Posterior cingulate gyrus (tissue), 11 donors: Measurements from ENCODE around the gene SCML2.
A peak's percentile ranks its signal among the peaks of the same experiment; 100 is the strongest.
"Not testable (repeated sequence)": the region's sequence is repeated elsewhere in the genome, so short reads cannot be mapped to it uniquely, and the experiment has no call there.

Source experiments
- DNase-seq, 10 donors: peaks; one replicate each; pipeline versions ENCODE4 v3.0.0 to v3.0.0-alpha.2; 2020 to 2021; ENCODE audit warnings: mixed read lengths in 3 of 10
- intact Hi-C: fragments of 100-400 bp; cut with DNase I; formaldehyde crosslinking; loops from one replicate; pipeline ENCODE4 v1.15.1; 2023

SCML2 gene

DNA sequence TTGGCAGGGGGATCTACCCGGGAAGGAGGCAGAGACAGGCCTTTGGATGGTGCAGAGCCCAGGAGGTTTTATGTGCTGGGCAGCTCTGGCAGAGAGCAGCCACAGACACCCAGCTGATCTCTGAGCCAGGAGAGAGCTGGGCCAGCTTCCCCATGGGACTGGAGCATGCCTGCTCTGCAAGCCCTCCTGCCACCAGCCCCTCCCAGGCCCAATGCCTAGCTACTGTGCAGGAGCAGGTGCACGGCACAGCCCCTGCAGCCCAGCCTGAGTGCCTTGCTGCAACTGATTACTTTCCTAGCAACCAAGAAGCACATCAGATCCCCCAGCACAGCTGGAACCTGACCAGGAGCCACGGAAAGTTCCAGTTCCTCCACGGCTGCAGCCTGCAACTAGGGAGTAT is 76.0 kb downstream of the SCML2 start:
- DNase-seq = peak in 2 of 10 donors; percentile 18 to 66

GRCh38 chrX:18272222-18272621 is 82.3 kb downstream of the SCML2 start:
- no peak for DNase-seq
- intact Hi-C loops = no loop called here

More for the DNA sequence above, 76.0 kb downstream of the SCML2 start:
- intact Hi-C loops = no loop called here

- DNase-seq = no peak
- intact Hi-C loops = no loop called here
Observed at GRCh38 chrX:18271725-18272124, 82.8 kb downstream of the SCML2 start.

- no peak for DNase-seq
- intact Hi-C loops = no loop called here
Observed at GRCh38 chrX:18271309-18271708, 83.2 kb downstream of the SCML2 start.

DNA sequence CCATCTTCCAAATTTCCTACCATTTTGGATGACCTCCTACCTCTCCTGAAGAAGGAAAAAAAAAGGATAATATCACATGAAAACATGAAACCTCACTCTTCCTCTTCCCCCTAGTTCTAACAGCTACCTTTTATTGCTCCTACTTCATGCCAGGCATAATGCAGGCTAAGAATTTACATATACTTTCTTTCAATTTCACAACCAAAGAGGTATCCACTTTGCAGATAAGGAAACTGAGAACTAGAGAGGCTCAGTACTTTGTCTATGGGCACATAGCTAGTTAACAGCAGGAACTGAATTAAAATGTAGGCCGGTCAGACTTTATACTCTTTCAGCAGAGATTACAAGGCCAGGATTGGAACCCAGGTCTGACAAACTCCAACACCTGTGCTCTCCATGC is 99.4 kb downstream of the SCML2 start:
- intact Hi-C loops = no loop called here
- no peak for DNase-seq

GRCh38 chrX:18252644-18253359 is 101.7 kb downstream of the SCML2 start:
- intact Hi-C loops = no loop called here

GRCh38 chrX:18229646-18230045 is 124.8 kb downstream of the SCML2 start:
- intact Hi-C loops, DNase-seq: not testable (repeated sequence)

More at GRCh38 chrX:18252644-18253359, 101.7 kb downstream of the SCML2 start:
- DNase-seq = no peak

GRCh38 chrX:18228069-18228468 is 126.4 kb downstream of the SCML2 start:
- DNase-seq = no peak
- intact Hi-C loops = no loop called here

DNA sequence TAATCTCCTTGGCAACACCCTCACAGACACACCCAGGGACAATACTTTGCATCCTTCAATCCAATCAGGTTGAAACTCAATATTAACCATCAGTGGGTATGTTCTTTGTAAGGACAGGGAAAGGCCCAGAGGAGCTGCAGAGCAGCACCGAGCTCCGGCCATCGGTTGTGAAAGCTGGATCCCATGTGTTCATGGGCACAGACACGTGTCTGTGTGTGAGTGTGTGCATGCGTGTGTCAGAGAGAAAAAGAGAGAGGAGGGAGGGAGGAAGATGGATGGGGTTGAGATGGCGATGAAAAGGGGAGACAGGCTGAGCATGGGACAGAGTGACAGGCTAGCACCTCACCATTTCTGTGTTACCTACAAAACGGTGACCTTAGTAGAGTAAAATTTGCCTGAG is 127.0 kb downstream of the SCML2 start:
- no peak for DNase-seq
- intact Hi-C loops = no loop called here

DNA sequence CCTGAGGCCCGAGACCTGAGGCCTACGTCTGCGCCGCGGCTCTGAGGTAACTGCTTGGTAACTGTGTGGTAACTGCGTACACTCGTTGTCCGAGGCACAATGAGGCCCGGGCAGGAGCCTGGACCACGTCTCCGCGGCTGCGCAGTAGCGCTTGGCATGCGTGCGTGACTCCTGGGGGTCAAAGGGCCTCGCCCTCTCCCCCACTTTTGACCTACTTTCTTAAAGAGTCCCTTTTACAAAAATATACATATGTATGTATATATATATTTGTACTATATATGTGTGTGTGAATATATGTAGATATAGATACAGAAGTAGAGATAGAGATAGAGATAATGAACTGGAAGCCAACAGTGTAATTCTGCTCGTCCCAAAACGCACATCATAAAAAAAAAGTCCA is 133.7 kb downstream of the SCML2 start, which contains the start of gene BEND2:
Gene BEND2 (minus strand): TSS at position 101 of the 400 bp plus-strand sequence. CDS start 136 bp downstream, outside the sequence.
- intact Hi-C loops = no loop called here

GRCh38 chrX:18210470-18210869 is 144.0 kb downstream of the SCML2 start:
- intact Hi-C loops = loop anchor here (2.0 kb wide), 1 partner anchor 422 kb away; no protein-coding TSS in a partner anchor
- no peak for DNase-seq

More for the DNA sequence above, 133.7 kb downstream of the SCML2 start, which contains the start of gene BEND2:
- no peak for DNase-seq

- intact Hi-C loops = no loop called here
- no peak for DNase-seq
Observed at GRCh38 chrX:18206657-18207056, 147.8 kb downstream of the SCML2 start.

DNA sequence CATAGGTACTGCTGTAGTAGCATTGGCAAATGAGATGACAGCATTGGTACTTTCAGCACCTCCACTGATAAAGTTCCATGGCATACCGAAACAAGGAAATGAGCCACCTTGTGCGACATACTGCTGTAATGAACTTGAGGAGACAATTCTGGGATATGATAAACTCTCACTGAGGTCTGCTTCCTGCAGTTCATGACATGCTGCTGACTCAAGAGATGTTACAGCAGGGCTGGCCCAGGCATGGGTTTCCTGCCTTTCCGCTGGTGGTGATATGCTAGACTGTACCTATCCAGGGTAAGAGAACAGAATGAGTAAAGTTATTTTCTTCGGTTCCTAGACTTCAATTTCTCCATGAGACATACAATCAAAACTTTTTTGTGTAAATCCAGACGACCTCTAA is 150.9 kb downstream of the SCML2 start:
- DNase-seq = no peak
- intact Hi-C loops = no loop called here

DNA sequence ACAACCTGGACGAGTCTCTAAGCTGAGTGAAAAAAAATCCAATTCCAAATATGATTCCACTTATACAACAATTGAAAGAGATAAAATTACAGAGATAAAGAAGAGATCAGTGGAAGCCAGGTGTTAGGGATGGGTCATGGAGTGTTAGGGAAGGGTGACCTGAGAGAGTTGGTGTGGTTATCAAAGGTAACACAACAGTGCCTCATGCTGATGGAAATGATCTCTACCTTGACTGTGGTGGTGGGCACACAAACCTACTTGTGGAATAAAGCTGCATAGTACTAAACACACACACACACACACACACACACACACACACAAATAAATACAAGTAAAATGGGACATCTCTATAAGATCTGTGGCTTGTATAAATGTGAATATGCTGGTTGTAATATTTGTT is 159.8 kb downstream of the SCML2 start:
- intact Hi-C loops = no loop called here
- no peak for DNase-seq
